H9 (cell line): ENCODE results near the gene CALR. TPM values are rescaled to one million over a fixed set of nuclear protein-coding genes. Genes with fewer than 3 reads are reported as not detected.

Experiments
- DNase-seq: peaks from one replicate; pipeline ENCODE4 v3.0.0-alpha.2; 2017
- H2AFZ ChIP-seq: one replicate; pipeline ENCODE4 v1.6.1; 2013; ENCODE audit warnings: mild to moderate bottlenecking, low read length, control low read depth, moderate library complexity
- H2AK5ac ChIP-seq: 2 replicates; pipeline ENCODE4 v1.6.1; 2013; ENCODE audit warnings: low read length, control low read depth, mixed read lengths; ENCODE audit not compliant: insufficient read length
- H2BK120ac ChIP-seq: one replicate; pipeline ENCODE4 v1.6.1; 2013; ENCODE audit warnings: low read depth, mild to moderate bottlenecking, low read length, control low read depth, inconsistent platforms; ENCODE audit not compliant: poor library complexity, severe bottlenecking
- H2BK12ac ChIP-seq: 2 replicates; pipeline ENCODE4 v1.6.1; 2013; ENCODE audit warnings: low read length, control low read depth, mixed read lengths, low read depth; ENCODE audit not compliant: insufficient read length
- H2BK15ac ChIP-seq: 2 replicates; pipeline ENCODE4 v1.6.1; 2013; ENCODE audit warnings: low read depth, low read length, control low read depth
- H2BK20ac ChIP-seq: one replicate; pipeline ENCODE4 v1.6.1; 2013; ENCODE audit warnings: low read depth, mild to moderate bottlenecking, low read length, control low read depth, inconsistent platforms; ENCODE audit not compliant: poor library complexity, severe bottlenecking
- H2BK5ac ChIP-seq: 2 replicates; pipeline ENCODE4 v1.6.1; 2013; ENCODE audit warnings: low read length, control low read depth, mixed read lengths; ENCODE audit not compliant: insufficient read length
- H3K14ac ChIP-seq: 2 replicates; pipeline ENCODE4 v1.6.1; 2013; ENCODE audit warnings: low read length, control low read depth; ENCODE audit not compliant: insufficient read depth
- H3K18ac ChIP-seq: 2 replicates; pipeline ENCODE4 v1.6.1; 2013; ENCODE audit warnings: low read depth, mild to moderate bottlenecking, mixed read lengths, low read length, control low read depth; ENCODE audit not compliant: insufficient read length
- H3K23ac ChIP-seq: 2 replicates; pipeline ENCODE4 v1.6.1; 2013; ENCODE audit warnings: low read length, control low read depth, mixed read lengths, low read depth; ENCODE audit not compliant: insufficient read length
- H3K23me2 ChIP-seq: 2 replicates; pipeline ENCODE4 v1.6.1; 2013; ENCODE audit warnings: low read depth, mild to moderate bottlenecking, mixed read lengths, low read length, control low read depth; ENCODE audit not compliant: insufficient read length, poor library complexity, severe bottlenecking
- H3K27ac ChIP-seq: 2 replicates; pipeline ENCODE4 v1.5.1; 2013; ENCODE audit warnings: low read length, control low read depth, mixed read lengths, low read depth; ENCODE audit not compliant: insufficient read length
- H3K27me3 ChIP-seq: 2 replicates; pipeline ENCODE4 v1.6.1; 2013; ENCODE audit warnings: low read length, control low read depth, inconsistent platforms; ENCODE audit not compliant: insufficient read depth
- H3K4ac ChIP-seq: 2 replicates; pipeline ENCODE4 v1.6.1; 2013; ENCODE audit warnings: low read depth, mild to moderate bottlenecking, control low read depth, inconsistent platforms, low read length, moderate library complexity
- H3K4me1 ChIP-seq: 2 replicates; pipeline ENCODE4 v1.6.1; 2013; ENCODE audit warnings: low read length, control low read depth, inconsistent platforms; ENCODE audit not compliant: insufficient read depth
- H3K4me2 ChIP-seq: 2 replicates; pipeline ENCODE4 v1.6.1; 2013; ENCODE audit warnings: low read length, control low read depth, mixed read lengths; ENCODE audit not compliant: insufficient read length, insufficient read depth
- H3K56ac ChIP-seq: 2 replicates; pipeline ENCODE4 v1.6.1; 2013; ENCODE audit warnings: low read depth, mild to moderate bottlenecking, mixed read lengths, low read length, control low read depth; ENCODE audit not compliant: insufficient read length
- H3K79me1 ChIP-seq: 2 replicates; pipeline ENCODE4 v1.6.1; 2013; ENCODE audit warnings: low read depth, mild to moderate bottlenecking, moderate library complexity, low read length, control low read depth, inconsistent platforms; ENCODE audit not compliant: insufficient read depth, poor library complexity, severe bottlenecking
- H3K79me2 ChIP-seq: 2 replicates; pipeline ENCODE4 v1.6.1; 2013; ENCODE audit warnings: low read length, control low read depth, inconsistent platforms; ENCODE audit not compliant: insufficient read depth
- H3K9ac ChIP-seq: 2 replicates; pipeline ENCODE4 v1.6.1; 2013; ENCODE audit warnings: low read length, control low read depth, mixed read lengths; ENCODE audit not compliant: insufficient read length; ENCODE audit errors: extremely low read depth
- H3K9me3 ChIP-seq: one replicate; pipeline ENCODE4 v1.6.1; 2013; ENCODE audit warnings: low read depth, low read length, inconsistent platforms; ENCODE audit not compliant: control insufficient read depth
- H3T11ph ChIP-seq: one replicate; pipeline ENCODE4 v1.6.1; 2013; ENCODE audit warnings: mild to moderate bottlenecking, low read length, control low read depth, inconsistent platforms
- H4K20me1 ChIP-seq: one replicate; pipeline ENCODE4 v1.6.1; 2013; ENCODE audit not compliant: control insufficient read depth, insufficient read length, insufficient read depth
- H4K5ac ChIP-seq: 2 replicates; pipeline ENCODE4 v1.6.1; 2013; ENCODE audit warnings: low read depth, mild to moderate bottlenecking, mixed read lengths, low read length, control low read depth; ENCODE audit not compliant: insufficient read length
- H4K8ac ChIP-seq: replicated peaks from 2 replicates; pipeline ENCODE4 v1.6.1; 2013; ENCODE audit warnings: low read length, control low read depth, mixed read lengths, low read depth; ENCODE audit not compliant: insufficient read length
- H4K91ac ChIP-seq: 2 replicates; pipeline ENCODE4 v1.6.1; 2013; ENCODE audit warnings: low read depth, mild to moderate bottlenecking, moderate library complexity, mixed read lengths, low read length, control low read depth; ENCODE audit not compliant: insufficient read length
- H3K27ac Mint-ChIP-seq, 3 experiments: 2 replicates in 2 of 3; 3 replicates in 1 of 3; pipeline ENCODE4 v1.8.0; 2020 to 2021; ENCODE audit warnings: mixed read lengths in 3 of 3, mild to moderate bottlenecking in 1 of 3, moderate library complexity in 1 of 3
- H3K27me3 Mint-ChIP-seq: 2 replicates; pipeline ENCODE4 v1.8.0; 2021; ENCODE audit warnings: low read depth, mild to moderate bottlenecking, moderate library complexity, mixed read lengths
- H3K36me3 Mint-ChIP-seq, 3 experiments: 2 replicates in 2 of 3; 3 replicates in 1 of 3; pipeline ENCODE4 v1.8.0; 2020 to 2021; ENCODE audit warnings: low read depth in 3 of 3, mixed read lengths in 3 of 3; ENCODE audit not compliant: insufficient read depth in 1 of 3
- H3K4me1 Mint-ChIP-seq, 2 experiments: 2 replicates each; pipeline ENCODE4 v1.8.0; 2020; ENCODE audit warnings: mixed read lengths in 2 of 2
- H3K4me3 Mint-ChIP-seq, 2 experiments: 2 replicates in 1 of 2; 3 replicates in 1 of 2; pipeline ENCODE4 v1.8.0; 2020 to 2021; ENCODE audit warnings: mild to moderate bottlenecking in 2 of 2, mixed read lengths in 2 of 2, moderate library complexity in 1 of 2
- H3K9me3 Mint-ChIP-seq, 2 experiments: 2 replicates in 1 of 2; 3 replicates in 1 of 2; pipeline ENCODE4 v1.8.0; 2020; ENCODE audit warnings: mild to moderate bottlenecking in 2 of 2, mixed read lengths in 2 of 2, moderate library complexity in 1 of 2
- CTCF ChIP-seq: fragments of 200-600 bp; sonication (generic); conservative IDR thresholded peaks from 3 replicates; pipeline ENCODE4 v1.8.0; 2021; ENCODE audit warnings: antibody characterized with exemption, mild to moderate bottlenecking
- WGBS: extraction: QIAGEN DNeasy Blood & Tissue Kit; methylation state at CpG from one replicate; pipeline ENCODE4 v1.1.7; 2013; ENCODE audit warnings: missing lambda C conversion rate, low lambda C conversion rate, mixed read lengths; ENCODE audit not compliant: insufficient read length; ENCODE audit errors: extremely low coverage; 5-methylcytosine and 5-hydroxymethylcytosine counted together
- total RNA-seq: library from RNA; stranded (reverse); gene quantifications from 2 replicates; pipeline ENCODE4 v1.2.1, GENCODE V29; 2021

CALR gene
- total RNA-seq, 1 experiment from 2014 or later = 887 TPM

GRCh38 chr19:12935071-12935470 is 3.3 kb upstream of the CALR start:
- H2BK12ac ChIP-seq = no peak overlapping the region
- Mint-ChIP-seq H3K36me3 (peaks cover 22 to 36% (median 25%) of the 10 kb centered on the region in 3 experiments), H3K9me3 (no peaks in the 10 kb centered on the region; a peak in 1 of 5 replicates), H3K4me1 (peaks cover 25 to 41% of the 10 kb centered on the region in 2 experiments), H3K27ac (no peak overlapping the region), H3K4me3 (0 out of 5 replicates have a peak overlapping the region, but pooled peaks of 1 of the 2 experiments have one; percentile 12), H3K27me3 (no peaks in the 10 kb centered on the region; the same call in 1 of the 2 replicates)
- no peak overlapping the region for H2BK5ac ChIP-seq
- no peak overlapping the region for H3K4ac ChIP-seq
- no peak overlapping the region for H2BK20ac ChIP-seq
- H3K27me3 ChIP-seq = no peaks in the 10 kb centered on the region
- H2BK120ac ChIP-seq = no peak overlapping the region
- no peak overlapping the region for H3K23ac ChIP-seq
- peaks cover 11% of the 10 kb centered on the region for H3K23me2 ChIP-seq
- H4K20me1 ChIP-seq = no peaks in the 10 kb centered on the region
- no peak overlapping the region for H2BK15ac ChIP-seq
- H2AFZ ChIP-seq = no peak overlapping the region
- H3K4me1 ChIP-seq = no peaks in the 10 kb centered on the region; the same call in 1 of the 2 replicates
- H3K4me2 ChIP-seq = no peak overlapping the region
- no peak for DNase-seq
- no peak overlapping the region for H4K91ac ChIP-seq
- no peaks in the 10 kb centered on the region for H3K9me3 ChIP-seq
- H3K79me2 ChIP-seq = peaks cover 16% of the 10 kb centered on the region; the same call in 1 of the 2 replicates
- H4K5ac ChIP-seq = no peak overlapping the region
- no peak overlapping the region for H2AK5ac ChIP-seq
- no CpG with 5 or more reads among the region's 10 CpGs for WGBS
- H3K18ac ChIP-seq = no peak overlapping the region
- H3K9ac ChIP-seq = no peak overlapping the region
- no peak overlapping the region for H4K8ac ChIP-seq
- no peak for TF ChIP-seq CTCF
- H3K79me1 ChIP-seq = peaks cover 9% of the 10 kb centered on the region
- no peak overlapping the region for H3K27ac ChIP-seq
- H3K14ac ChIP-seq = no peak overlapping the region
- no peak overlapping the region for H3K56ac ChIP-seq
- H3T11ph ChIP-seq = no peak overlapping the region
